ENCODE data around the gene SYT6.
"Not testable (repeated sequence)": the region's sequence is repeated elsewhere in the genome, so short reads cannot be mapped to it uniquely, and the experiment has no call there.

The SYT6 gene

GRCh38 chr1:114065671-114066070, 88.0 kb downstream of the SYT6 start:
- not testable (repeated sequence) for DNase-seq

- DNase-seq, result no peak
Observed at GRCh38 chr1:114063544-114063943, 90.1 kb downstream of the SYT6 start.

GRCh38 chr1:114062477-114063099, 91.1 kb downstream of the SYT6 start:
- DNase-seq, result peak; percentile 15

GRCh38 chr1:114061121-114061830, 92.4 kb downstream of the SYT6 start:
- peak; percentile 3 for DNase-seq

GRCh38 chr1:114058236-114058635, 95.4 kb downstream of the SYT6 start:
- not testable (repeated sequence) for DNase-seq

- DNase-seq, result no peak
Observed at GRCh38 chr1:114054148-114054547, 99.5 kb downstream of the SYT6 start.

- DNase-seq, result no peak
Observed at GRCh38 chr1:114048232-114048631, 105.4 kb downstream of the SYT6 start.

- no peak for DNase-seq
Observed at GRCh38 chr1:114043548-114043947, 110.1 kb downstream of the SYT6 start.

- DNase-seq, result no peak
Observed at GRCh38 chr1:114043054-114043453, 110.6 kb downstream of the SYT6 start.

GRCh38 chr1:114040273-114041015, 113.2 kb downstream of the SYT6 start:
- peak; percentile 17 for DNase-seq

Measured in fibroblast of skin of scalp (primary cell).